Stimulated activated CD4-positive, alpha-beta T cell treated with anti-CD3 and anti-CD28 coated beads, Interleukin-1b, Interleukin-23, amount 100 ng/mL, for 4 hours (primary cell): Measurements from ENCODE around the gene ICAM5.
"Not testable (repeated sequence)": the region's sequence is repeated elsewhere in the genome, so short reads cannot be mapped to it uniquely, and the experiment has no call there.

Source experiments
- DNase-seq, 2 donors: peaks; one replicate each; pipeline ENCODE4 v3.0.0-alpha.2; 2020; ENCODE audit warnings: low read depth in 2 of 2

Gene ICAM5

GRCh38 chr19:10318807-10319682 lies 29.3 kb downstream of the ICAM5 start:
- DNase-seq, result no peak

DNA sequence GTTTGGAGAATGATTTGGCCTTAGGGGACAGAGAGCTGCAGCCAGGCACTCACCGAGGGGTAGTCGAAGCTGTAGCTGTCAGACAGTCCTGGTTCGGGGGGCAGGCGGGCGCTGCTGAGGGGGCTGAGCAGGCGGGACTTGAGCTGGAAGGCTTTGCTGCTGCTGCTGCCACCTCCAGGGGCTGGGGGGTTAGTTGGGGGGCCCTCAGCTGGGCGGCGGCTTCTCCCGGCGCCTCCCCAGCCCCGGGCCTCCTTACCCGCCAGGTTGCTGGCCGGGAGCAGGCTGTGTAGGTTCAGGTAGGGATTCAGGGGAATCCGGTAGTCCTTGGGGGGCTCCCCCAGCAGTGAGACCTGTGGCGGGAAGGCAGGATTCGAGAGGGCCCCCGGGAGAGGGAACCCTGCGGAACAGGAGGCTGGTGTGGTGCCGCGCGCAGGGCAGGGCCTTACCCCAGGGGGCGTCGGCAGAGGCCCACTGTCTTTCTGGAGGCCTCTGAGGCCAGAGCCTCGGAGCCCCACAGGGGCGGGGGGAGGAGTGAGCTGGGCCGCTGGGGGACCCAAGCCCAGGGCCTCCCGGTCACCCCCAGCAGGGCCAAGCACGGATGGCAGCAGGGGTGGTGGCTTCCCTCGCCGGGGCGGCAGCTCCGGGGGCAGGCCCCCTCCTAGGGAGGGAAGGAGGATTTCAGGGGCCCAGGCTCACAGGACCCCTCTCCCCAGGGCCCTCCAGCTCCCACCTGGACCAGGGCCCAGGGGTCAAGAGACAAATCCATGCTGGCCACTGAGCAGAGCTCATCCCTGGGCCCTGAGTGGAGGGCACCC lies 31.1 kb downstream of the ICAM5 start:
- DNase-seq, result no peak

DNA sequence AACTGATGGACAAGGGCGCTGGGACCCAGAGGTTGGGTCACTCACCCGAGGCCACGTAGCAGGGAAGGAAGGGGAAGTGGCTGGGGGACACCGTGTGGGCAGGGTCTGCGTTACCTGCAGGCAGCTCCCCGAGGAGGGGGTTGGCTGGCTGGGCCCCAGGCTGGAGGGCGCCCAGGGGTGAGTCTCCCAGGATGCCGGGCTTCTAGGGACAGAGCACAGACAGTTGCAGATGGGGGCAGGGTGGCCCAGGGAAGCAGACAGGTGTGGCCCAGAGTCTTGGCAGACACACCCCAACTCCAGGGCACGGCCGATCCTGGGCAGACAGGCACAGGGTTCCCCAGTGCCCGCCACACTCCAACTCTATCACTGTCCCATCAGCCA lies 31.7 kb downstream of the ICAM5 start:
- DNase-seq, result no peak

DNA sequence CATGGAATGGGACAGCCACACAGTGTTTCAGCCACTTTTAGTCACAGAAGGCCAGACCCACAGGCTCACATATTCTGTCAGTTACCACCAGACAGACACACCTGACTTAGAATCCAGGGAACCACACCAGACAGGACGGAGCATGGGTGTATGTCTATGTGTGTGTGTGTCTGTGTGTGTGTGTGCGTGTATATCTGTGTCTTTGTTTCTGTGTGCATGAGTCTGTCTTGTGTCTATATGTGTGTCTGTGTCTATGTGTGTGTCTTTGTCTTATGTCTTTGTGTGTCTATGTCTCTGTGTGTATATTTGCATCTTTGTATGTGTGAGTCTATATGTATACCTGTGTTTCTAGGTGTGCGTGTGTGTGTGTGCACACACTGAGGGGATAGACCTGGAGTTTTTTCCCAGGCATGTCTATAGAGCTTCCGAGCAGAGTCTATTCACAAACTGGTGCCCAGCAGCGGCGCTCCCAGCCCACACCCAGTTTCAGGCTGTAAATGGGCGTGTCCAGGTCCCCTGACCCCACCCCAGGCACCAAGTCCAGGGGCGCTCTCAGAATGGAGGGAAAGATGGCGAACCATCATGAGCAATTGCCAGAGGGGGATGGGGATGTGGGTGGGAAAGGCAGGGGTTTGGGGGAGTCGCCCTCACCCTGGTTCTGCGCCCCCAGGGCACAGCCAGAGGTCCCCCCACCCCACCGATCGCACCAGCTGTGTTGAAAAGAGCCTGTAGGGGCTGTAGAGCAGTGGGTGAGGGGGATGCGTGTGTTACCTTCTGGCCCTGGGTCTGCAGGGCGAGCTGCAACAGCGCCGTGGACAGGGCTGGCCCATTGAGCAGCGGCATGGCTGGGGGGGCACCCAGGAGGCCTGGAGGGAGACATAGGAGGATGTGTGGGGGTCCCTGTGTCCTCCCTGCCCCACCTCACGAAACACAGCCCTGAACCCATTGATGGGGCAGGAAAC lies 32.4 kb downstream of the ICAM5 start:
- DNase-seq, result no peak

- DNase-seq, result no peak
Observed at GRCh38 chr19:10325732-10326131, 36.0 kb downstream of the ICAM5 start.

- DNase-seq, result no peak
Observed at GRCh38 chr19:10327793-10328192, 38.0 kb downstream of the ICAM5 start.

- no peak for DNase-seq
Observed at GRCh38 chr19:10328558-10329429, 39.0 kb downstream of the ICAM5 start.

DNA sequence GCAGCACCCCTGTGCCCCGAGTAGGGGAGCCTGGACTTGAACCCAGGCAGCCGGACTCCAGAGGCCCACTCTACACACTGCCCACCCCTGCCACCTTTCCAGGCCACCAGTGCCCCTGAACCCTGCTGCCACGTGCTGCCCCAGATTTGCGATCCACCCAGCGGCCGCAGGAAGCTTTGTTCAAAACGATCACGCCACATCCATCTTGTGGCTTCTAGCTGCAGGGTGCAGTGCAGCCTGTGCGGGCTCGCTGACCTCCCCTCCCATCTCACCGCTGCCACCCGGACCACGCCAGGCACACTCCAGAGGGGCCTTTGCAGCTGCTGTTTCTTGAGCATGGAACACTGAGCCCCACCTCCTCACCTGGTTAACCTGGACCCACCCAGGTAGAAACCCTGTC lies 39.8 kb downstream of the ICAM5 start:
- DNase-seq, result no peak

DNA sequence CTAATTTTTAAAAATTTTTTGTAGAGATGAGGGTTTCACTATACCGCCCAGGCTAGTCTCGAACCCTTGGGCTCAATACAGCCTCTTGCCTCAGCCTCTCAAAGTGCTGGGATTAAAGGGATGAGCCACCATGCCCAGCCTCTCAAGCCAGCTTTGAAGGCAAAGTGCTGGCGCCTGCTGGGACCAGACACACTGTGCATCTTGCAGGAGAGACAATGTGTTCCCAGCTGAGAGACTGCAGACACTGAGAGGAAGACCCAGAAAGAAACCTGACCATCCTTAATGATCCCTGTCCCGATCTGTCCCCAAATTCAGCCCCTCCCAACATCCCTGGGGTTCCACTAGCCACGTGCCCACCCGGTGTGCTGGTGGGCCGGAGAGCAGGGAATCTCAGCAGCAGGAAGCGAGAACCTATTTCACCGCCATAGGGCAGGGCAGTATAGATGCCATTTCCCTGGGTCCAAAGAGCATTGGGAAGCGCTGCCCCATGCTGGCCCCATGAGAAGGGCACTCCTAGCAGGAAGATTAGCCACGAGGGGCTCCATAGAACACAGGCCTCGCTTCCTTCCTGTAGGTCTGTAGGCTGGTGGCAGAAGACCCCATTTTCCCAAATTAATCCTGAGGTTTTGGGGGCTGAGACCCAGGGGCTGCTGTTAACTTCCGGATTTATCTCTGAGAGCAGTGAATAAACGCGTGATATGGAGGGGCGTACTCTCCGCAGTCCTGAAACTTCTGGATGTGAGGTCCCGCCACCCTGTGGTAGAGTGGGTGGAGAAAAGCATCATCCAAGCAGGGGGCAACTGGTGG lies 42.6 kb downstream of the ICAM5 start:
- DNase-seq, result no peak

DNA sequence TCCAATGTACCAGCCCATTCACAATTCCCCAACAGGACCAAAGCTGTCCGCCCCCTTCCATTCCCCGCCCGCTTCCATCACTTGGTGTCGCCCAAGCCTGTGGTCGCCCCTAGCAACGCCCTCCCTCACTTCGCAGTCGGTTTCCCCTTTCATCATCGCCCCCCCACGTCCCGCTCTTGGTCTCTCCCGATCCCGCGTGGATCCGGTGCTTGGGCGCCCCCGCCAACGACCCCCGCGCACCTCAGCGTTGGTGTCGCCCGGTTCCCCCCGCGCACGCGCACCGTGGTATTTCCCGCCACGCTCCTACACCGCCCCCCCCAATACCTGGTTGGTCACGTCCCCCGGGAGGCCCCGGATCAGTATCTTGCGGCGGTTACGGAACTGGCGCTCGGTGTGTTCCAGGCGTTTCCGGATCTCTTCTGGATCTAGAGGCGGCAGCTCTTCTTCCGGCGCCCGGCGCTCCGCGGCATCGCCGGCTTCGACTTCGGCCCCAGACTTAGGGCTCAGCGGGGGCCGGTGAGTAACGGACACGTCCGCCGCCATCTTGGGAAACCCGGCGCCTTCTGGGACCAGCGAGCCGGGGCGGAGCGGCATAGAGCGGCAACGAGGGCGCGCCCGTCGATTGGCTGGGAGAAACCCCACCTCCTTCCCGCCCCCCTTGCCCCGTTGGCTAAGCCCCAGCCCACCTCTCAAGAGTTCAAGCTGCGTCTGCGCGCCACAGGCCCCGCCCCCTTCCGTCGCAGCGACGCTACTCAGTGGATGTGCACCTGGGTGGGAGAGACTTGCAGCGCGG lies 43.4 kb downstream of the ICAM5 start, which contains the start of gene RAVER1:
TSS of gene RAVER1 (minus strand) at position 565 of the 793 bp plus-strand sequence. CDS start at position 543, 22 bp downstream.
- peak; percentile 96 to 97 for DNase-seq

GRCh38 chr19:10333758-10334587 lies 44.2 kb downstream of the ICAM5 start:
- DNase-seq, result no peak

DNA sequence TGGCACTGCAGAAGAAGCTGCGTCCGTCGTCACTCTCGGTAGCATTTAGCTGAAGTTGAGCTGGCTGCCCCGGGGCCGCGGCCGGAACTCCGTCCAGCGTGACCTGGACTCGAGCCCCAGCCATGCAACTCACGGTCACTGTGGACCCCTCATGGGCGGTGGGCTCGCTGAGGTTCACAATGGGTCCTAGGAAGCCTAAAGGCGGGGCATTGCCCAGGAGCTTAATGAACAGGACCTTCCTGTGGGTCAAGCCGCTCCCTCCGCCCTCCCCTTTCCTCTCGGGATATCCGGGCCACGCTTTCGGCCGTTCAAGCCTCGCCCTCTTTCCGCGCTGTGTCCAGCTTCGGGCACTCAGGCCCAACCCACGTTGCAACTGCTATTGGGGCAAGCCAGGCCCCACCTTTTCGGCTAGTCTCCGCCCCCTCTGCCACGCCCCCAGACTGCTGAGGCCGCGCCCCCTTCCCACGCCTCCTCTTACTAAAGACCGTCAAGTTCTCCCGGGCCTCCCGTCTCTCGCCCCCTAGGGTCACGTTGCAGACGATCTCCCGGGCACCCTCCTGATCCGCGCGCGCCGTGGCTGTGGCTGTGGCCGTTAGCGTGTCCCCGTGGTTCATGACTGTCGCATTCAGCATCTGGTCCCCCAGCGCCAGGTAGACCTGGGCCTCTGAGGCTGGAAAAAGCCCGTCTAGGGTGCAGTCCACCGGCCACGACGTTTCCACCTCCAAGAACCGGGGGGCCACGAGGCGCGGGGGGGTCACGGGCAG lies 45.0 kb downstream of the ICAM5 start:
- DNase-seq, result peak in 1 of 2 donors; percentile 35

- no peak for DNase-seq
Observed at GRCh38 chr19:10335352-10335985, 45.7 kb downstream of the ICAM5 start.

GRCh38 chr19:10336725-10337124 lies 47.0 kb downstream of the ICAM5 start:
- DNase-seq, result not testable (repeated sequence)

DNA sequence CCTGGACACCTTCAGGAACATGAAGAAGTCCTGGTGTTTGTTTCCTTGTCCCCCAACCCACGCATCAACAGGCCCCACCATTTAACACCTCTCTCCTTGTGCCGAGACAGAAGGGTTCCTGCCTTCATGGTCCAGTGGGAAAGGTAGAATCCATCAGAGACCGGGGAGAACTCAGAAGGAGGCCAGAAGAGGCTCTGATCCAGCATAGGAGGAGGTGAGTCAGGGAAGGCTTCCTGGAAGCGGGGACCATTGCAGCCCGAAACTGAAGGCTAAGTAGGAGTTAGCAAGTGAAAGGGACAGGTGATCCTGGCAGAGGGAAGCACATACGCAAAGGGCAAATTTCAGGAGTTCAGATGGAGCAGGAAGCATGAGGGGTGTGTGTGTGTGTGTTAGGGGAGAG lies 49.2 kb downstream of the ICAM5 start:
- no peak for DNase-seq

DNA sequence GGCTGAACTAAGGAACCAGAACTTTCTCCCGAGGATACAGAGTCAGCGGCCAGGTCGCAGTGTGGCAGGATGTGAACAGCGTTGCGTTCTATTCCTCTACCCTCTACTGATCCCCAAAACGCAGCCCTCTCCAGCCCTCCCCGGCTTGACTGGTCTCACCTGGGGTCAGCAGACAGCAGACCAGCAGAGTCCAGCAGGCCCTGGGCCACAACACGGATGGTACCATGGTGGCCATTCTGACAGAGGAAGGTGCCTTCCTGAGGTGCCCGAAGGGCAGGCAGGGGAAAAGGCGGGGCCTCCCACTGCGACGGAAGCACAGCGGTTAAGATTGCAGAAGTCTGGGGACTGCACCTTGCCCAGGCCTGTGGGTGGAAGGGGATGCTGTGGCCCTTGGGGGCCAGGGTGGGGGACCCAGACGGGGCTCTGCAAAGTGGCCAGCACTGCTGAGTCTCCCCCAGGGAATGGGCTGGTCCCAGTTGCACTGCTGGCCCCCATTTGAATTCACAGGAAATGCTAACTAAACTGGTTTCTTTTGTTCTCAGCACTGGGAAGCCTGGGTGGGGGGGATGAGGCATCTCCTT lies 49.7 kb downstream of the ICAM5 start, which contains the start of gene ICAM3:
TSS of gene ICAM3 (minus strand) at position 245 of the 581 bp plus-strand sequence. CDS start at position 235, 10 bp downstream.
- DNase-seq, result peak; percentile 33 to 57
